Erythroblast (primary cell): ENCODE measurements around the gene OSBPL10.

ENCODE experiments used
- GATA1 ChIP-seq: IDR thresholded peaks from 2 replicates; pipeline ENCODE4 v1.6.1; 2011; ENCODE audit warnings: low read depth, mild to moderate bottlenecking, control low read depth, low read length, moderate library complexity
- POLR2A ChIP-seq: IDR thresholded peaks from 2 replicates; pipeline ENCODE4 v1.6.1; 2011; ENCODE audit warnings: mild to moderate bottlenecking, low read length

- TF ChIP-seq POLR2A (no peak), GATA1 (no peak)
Measured at GRCh38 chr3:32021748-32022147, 40.7 kb upstream of the OSBPL10 start.
